HepG2 (cell line): ENCODE data around the gene GPLD1. TPM values are rescaled to one million over a fixed set of nuclear protein-coding genes. Genes with fewer than 3 reads are reported as not detected.

Experiments used
- CC2D1A ChIP-seq: sonication (generic); formaldehyde crosslinking; IDR thresholded peaks from 2 replicates; pipeline ENCODE4 v1.8.1; 2023; ENCODE audit warnings: mild to moderate bottlenecking, missing genetic modification reagents
- CREBL2 ChIP-seq: sonication (generic); formaldehyde crosslinking; IDR thresholded peaks from 2 replicates; pipeline ENCODE4 v1.8.1; 2023; ENCODE audit warnings: missing genetic modification reagents, mild to moderate bottlenecking, borderline replicate concordance
- GPBP1L1 ChIP-seq: sonication (generic); formaldehyde crosslinking; IDR thresholded peaks from 2 replicates; pipeline ENCODE4 v1.5.0; 2020; ENCODE audit warnings: mild to moderate bottlenecking, missing genetic modification reagents
- IKZF1 ChIP-seq: fragments of 450-650 bp; IDR thresholded peaks from 2 replicates; pipeline ENCODE4 v1.7.1; 2016
- KDM4B ChIP-seq: sonication (generic); formaldehyde crosslinking; IDR thresholded peaks from 2 replicates; pipeline ENCODE4 v1.4.0; 2020; ENCODE audit warnings: missing genetic modification reagents
- MLLT10 ChIP-seq: sonication (generic); formaldehyde crosslinking; IDR thresholded peaks from 2 replicates; pipeline ENCODE4 v1.4.0; 2020; ENCODE audit warnings: missing genetic modification reagents
- MXI1 ChIP-seq: IDR thresholded peaks from 3 replicates; pipeline ENCODE4 v1.6.1; 2012; ENCODE audit warnings: low read depth, low read length, inconsistent platforms, borderline replicate concordance
- NFYB ChIP-seq: sonication (generic); formaldehyde crosslinking; IDR thresholded peaks from 2 replicates; pipeline ENCODE4 v1.4.0; 2020; ENCODE audit warnings: missing genetic modification reagents
- SIX1 ChIP-seq: sonication (generic); formaldehyde crosslinking; IDR thresholded peaks from 2 replicates; pipeline ENCODE4 v1.4.0; 2020; ENCODE audit warnings: missing genetic modification reagents, borderline replicate concordance
- THAP11 ChIP-seq: IDR thresholded peaks from 2 replicates; pipeline ENCODE4 v1.6.1; 2016; ENCODE audit warnings: missing biosample characterization, missing genetic modification reagents
- U2AF2 ChIP-seq: fragments of 200-400 bp; formaldehyde crosslinking; IDR thresholded peaks from 2 replicates; pipeline ENCODE4 v1.6.1; 2017; ENCODE audit warnings: low read depth, mild to moderate bottlenecking, low read length
- ZBED4 ChIP-seq: sonication (generic); formaldehyde crosslinking; IDR thresholded peaks from 2 replicates; pipeline ENCODE4 v1.4.0; 2020; ENCODE audit warnings: missing genetic modification reagents, borderline replicate concordance
- ZBTB10 ChIP-seq: sonication (generic); formaldehyde crosslinking; IDR thresholded peaks from 2 replicates; pipeline ENCODE4 v1.4.0; 2020; ENCODE audit warnings: missing genetic modification reagents, borderline replicate concordance
- ZFP41 ChIP-seq: sonication (generic); formaldehyde crosslinking; IDR thresholded peaks from 2 replicates; pipeline ENCODE4 v1.4.0; 2020; ENCODE audit warnings: mild to moderate bottlenecking, missing genetic modification reagents, borderline replicate concordance
- ZNF24 ChIP-seq: fragments of 450-650 bp; IDR thresholded peaks from 2 replicates; pipeline ENCODE4 v1.6.1; 2017; ENCODE audit warnings: antibody characterized with exemption, mild to moderate bottlenecking
- ZNF276 ChIP-seq: sonication (generic); formaldehyde crosslinking; IDR thresholded peaks from 2 replicates; pipeline ENCODE4 v1.4.0; 2020; ENCODE audit warnings: mild to moderate bottlenecking, low read depth, missing genetic modification reagents
- ZNF562 ChIP-seq: sonication (generic); formaldehyde crosslinking; IDR thresholded peaks from 2 replicates; pipeline ENCODE4 v1.8.0; 2022; ENCODE audit warnings: missing genetic modification reagents, borderline replicate concordance
- ZNF614 ChIP-seq: IDR thresholded peaks from 2 replicates; pipeline ENCODE4 v1.6.1; 2018; ENCODE audit warnings: missing biosample characterization, missing genetic modification reagents, inconsistent platforms, borderline replicate concordance
- ZNF790 ChIP-seq: sonication (generic); formaldehyde crosslinking; IDR thresholded peaks from 2 replicates; pipeline ENCODE4 v1.8.0; 2022; ENCODE audit warnings: missing genetic modification reagents, mild to moderate bottlenecking, borderline replicate concordance
- polyA plus RNA-seq, 8 experiments: library from polyadenylated mRNA; depleted of rRNA in 3 of 8; stranded (reverse) in 7 of 8; unstranded in 1 of 8; fragments of >200 nt; fragmentation: Illumina TruSeq in 4 of 8; extraction: Trizol in 4 of 8; gene quantifications; 2 replicates each; pipeline versions ENCODE4 v1.2.1 to v1.2.3, GENCODE V29; 2011 to 2016; ENCODE audit warnings: low read depth in 4 of 8, missing spikeins in 1 of 8, mixed read lengths in 1 of 8; ENCODE audit not compliant: insufficient read depth in 1 of 8
- total RNA-seq, 5 experiments: library from RNA; depleted of rRNA; stranded (reverse); fragments of >200 nt; fragmentation: Illumina TruSeq; extraction: Trizol; gene quantifications; 2 replicates each; pipeline ENCODE4 v1.2.3, GENCODE V29; 2016; ENCODE audit warnings: low read depth in 1 of 5

Gene GPLD1
- total and polyA plus RNA-seq, 2 of the 13 experiments (the other 11 are each of a cell fraction or from before 2014, with no cell fraction given): 6.2 to 7.6 TPM

GRCh38 chr6:24520929-24521546 is 31.7 kb upstream of the GPLD1 start (continued):
- TF ChIP-seq GPBP1L1 (CRISPR knock-in tag) (no peak), ZBED4 (CRISPR knock-in tag) (no peak), U2AF2 (no peak), ZNF24 (no peak), ZBTB10 (CRISPR knock-in tag) (no peak), ZNF276 (CRISPR knock-in tag) (no peak), ZNF614 (no peak), ZNF790 (CRISPR knock-in tag) (no peak), ZFP41 (CRISPR knock-in tag) (no peak), NFYB (CRISPR knock-in tag) (no peak), ZNF562 (no peak), CREBL2 (CRISPR knock-in tag) (no peak), CC2D1A (no peak), THAP11 (0 out of 2 replicates have a peak, but pooled peaks have one; percentile 18), KDM4B (CRISPR knock-in tag) (0 out of 2 replicates have a peak, but pooled peaks have one; percentile 39), IKZF1 (no peak), MXI1 (no peak), SIX1 (no peak), MLLT10 (no peak)
